Psoas muscle (tissue), 8 donors: ENCODE results near the gene ASCL4. TPM values are rescaled to one million over a fixed set of nuclear protein-coding genes. Genes with fewer than 3 reads are reported as not detected.

Experiments used
- ATAC-seq, 4 donors: fragments of 200-7000 bp; cut with Tn5 transposase; one replicate each; pipeline ENCODE4 v1.9.1; 2020; ENCODE audit warnings: moderate library complexity in 3 of 4, mild to moderate bottlenecking in 2 of 4
- DNase-seq, 2 donors: peaks; one replicate each; pipeline ENCODE4 v3.0.0-alpha.2; 2020
- H3K27ac ChIP-seq: fragments of 200-600 bp; one replicate; pipeline ENCODE4 v1.8.0; 2022
- H3K27me3 ChIP-seq, 3 donors: fragments of 200-600 bp in 1 of 3; one replicate each; pipeline versions ENCODE4 v1.6.1 to v1.8.0; 2013 to 2022; ENCODE audit warnings: low read length in 2 of 3, mild to moderate bottlenecking in 2 of 3, moderate library complexity in 1 of 3; ENCODE audit not compliant: insufficient read depth in 3 of 3
- H3K36me3 ChIP-seq, 2 donors: fragments of 200-600 bp in 1 of 2; one replicate each; pipeline versions ENCODE4 v1.6.1 to v1.8.0; 2013 to 2022; ENCODE audit warnings: low read depth in 1 of 2, mild to moderate bottlenecking in 1 of 2, moderate library complexity in 1 of 2; ENCODE audit not compliant: insufficient read depth in 1 of 2
- H3K4me1 ChIP-seq: fragments of 200-600 bp; one replicate; pipeline ENCODE4 v1.8.0; 2022
- H3K4me3 ChIP-seq: fragments of 200-600 bp; one replicate; pipeline ENCODE4 v1.8.0; 2022; ENCODE audit warnings: mild to moderate bottlenecking
- H3K9me3 ChIP-seq: fragments of 200-600 bp; one replicate; pipeline ENCODE4 v1.8.0; 2022
- CTCF ChIP-seq: fragments of 200-600 bp; IDR thresholded peaks from one replicate; pipeline ENCODE4 v1.8.0; 2022; ENCODE audit warnings: antibody characterized with exemption
- WGBS, 3 donors: extraction: QIAGEN DNeasy Blood & Tissue Kit; methylation state at CpG; one replicate each; pipeline versions ENCODE4 v1.1.6 to v1.1.7; 2013; 5-methylcytosine and 5-hydroxymethylcytosine counted together
- intact Hi-C, 2 donors: fragments of 100-400 bp; cut with DNase I; formaldehyde crosslinking; loops; one replicate each; pipeline versions ENCODE4 v1.11.0 to v1.14.2; 2022
- polyA plus RNA-seq, 3 donors: library from polyadenylated mRNA; stranded (reverse); fragments of 200-250 nt; gene quantifications; one replicate each; pipeline ENCODE4 v1.2.3, GENCODE V29; 2013
- total RNA-seq, 4 donors: library from RNA; stranded (reverse); fragmentation: NEBNext Ultra II Directional in 2 of 4; extraction: Animal tissue kit (Norgen Biotek cat#: 25700) in 2 of 4; gene quantifications; one replicate each; pipeline versions ENCODE4 v1.2.1 to v1.2.4, GENCODE V29; 2021 to 2023
- donor health status: healthy with polysubstance abuse.
- donor health status: DM: no; HTN: no; CAD: no; lungs with moderate emphysema.
- donor health status: Bipolar disorder and iron deficiency.
- donor health status: healthy.
- donor health status: DM: yes; HTN: yes; CAD: no.
- donor health status: DM: no; HTN: no; CAD: no.
- donor health status: DM: no; HTN: no; CAD: no.
- donor health status: DM: yes; HTN: yes; CAD: no.

The ASCL4 gene
- total and polyA plus RNA-seq, 7 donors, result not detected

GRCh38 chr12:107788690-107789458 is 14.4 kb downstream of the ASCL4 start:
- DNase-seq, result no peak
- Histone ChIP-seq H3K27me3 (peaks cover 0 to 7% (median 0%) of the 10 kb centered on the region in 3 donors), H3K36me3 (no peaks in the 10 kb centered on the region), H3K4me1 (no peaks in the 10 kb centered on the region), H3K27ac (no peak overlapping the region), H3K9me3 (no peaks in the 10 kb centered on the region), H3K4me3 (no peak overlapping the region)
- ATAC-seq, result no peak
- intact Hi-C loops, result no loop called here
- 78 to 80% (median 78%) methylated on average over 17 of the region's 17 CpGs for WGBS, 3 donors
- TF ChIP-seq CTCF, result no peak

- intact Hi-C loops, result no loop called here
- ATAC-seq, result no peak
- Histone ChIP-seq H3K36me3 (no peaks in the 10 kb centered on the region), H3K27me3 (peaks cover 0 to 7% (median 3%) of the 10 kb centered on the region in 3 donors), H3K27ac (no peak overlapping the region), H3K4me3 (no peak overlapping the region), H3K9me3 (no peaks in the 10 kb centered on the region), H3K4me1 (no peaks in the 10 kb centered on the region)
- 71 to 83% (median 75%) methylated on average over 1 of the region's 1 CpG for WGBS, 3 donors
- DNase-seq, result no peak
- TF ChIP-seq CTCF, result no peak
Observed at GRCh38 chr12:107791465-107792089, 17.1 kb downstream of the ASCL4 start.

GRCh38 chr12:107794451-107794850 is 19.9 kb downstream of the ASCL4 start:
- intact Hi-C loops, result no loop called here
- no peaks in the 10 kb centered on the region for H3K4me1 ChIP-seq
- H3K4me3 ChIP-seq, result no peak overlapping the region
- DNase-seq, result no peak
- H3K27ac ChIP-seq, result no peak overlapping the region
- TF ChIP-seq CTCF, result no peak
- no peaks in the 10 kb centered on the region for H3K9me3 ChIP-seq
- 74 to 81% (median 78%) methylated on average over 3 of the region's 3 CpGs for WGBS, 3 donors
- H3K36me3 ChIP-seq, result no peaks in the 10 kb centered on the region
- peaks cover 0 to 7% (median 3%) of the 10 kb centered on the region in 3 donors for H3K27me3 ChIP-seq
- ATAC-seq, result no peak

GRCh38 chr12:107798580-107798979 is 24.1 kb downstream of the ASCL4 start:
- H3K4me1 ChIP-seq, result no peaks in the 10 kb centered on the region
- WGBS, 3 donors, result 62 to 66% (median 64%) methylated on average over 3 of the region's 3 CpGs
- intact Hi-C loops, result no loop called here
- peaks cover 0 to 3% (median 1%) of the 10 kb centered on the region in 3 donors for H3K27me3 ChIP-seq
- no peak overlapping the region for H3K27ac ChIP-seq
- ATAC-seq (no peak), DNase-seq (no peak)
- H3K4me3 ChIP-seq, result no peak overlapping the region
- no peaks in the 10 kb centered on the region for H3K9me3 ChIP-seq
- no peaks in the 10 kb centered on the region for H3K36me3 ChIP-seq
- TF ChIP-seq CTCF, result no peak
